Activated T-helper 1 cell treated with anti-CD3 and anti-CD28 coated beads, Interleukin-12 subunit alpha, Interleukin-12 subunit beta, Interleukin-2, Interleukin-4 antibody, amounts not matched to agents 30 ng/mL and 10 ng/mL and 1 ng/mL, durations not matched to agents 14 hours and 24 hours and 36 hours (primary cell): ENCODE measurements around the gene FMN1. TPM values are rescaled to one million over a fixed set of nuclear protein-coding genes. Genes with fewer than 3 reads are reported as not detected.
A peak's percentile ranks its signal among the peaks of the same experiment; 100 is the strongest.

Experiments used
- DNase-seq: peaks from one replicate; pipeline ENCODE4 v3.0.0; 2021; ENCODE audit warnings: low spot score
- H3K27ac Mint-ChIP-seq: one replicate; pipeline ENCODE4 v1.8.0; 2021; ENCODE audit warnings: mild to moderate bottlenecking, mixed read lengths
- H3K27me3 Mint-ChIP-seq: one replicate; pipeline ENCODE4 v1.8.0; 2022; ENCODE audit warnings: mild to moderate bottlenecking, moderate library complexity, mixed read lengths; ENCODE audit not compliant: insufficient read depth
- H3K36me3 Mint-ChIP-seq: one replicate; pipeline ENCODE4 v1.8.0; 2021; ENCODE audit warnings: low read depth, mixed read lengths
- H3K4me1 Mint-ChIP-seq: one replicate; pipeline ENCODE4 v1.8.0; 2021; ENCODE audit warnings: low read depth, mixed read lengths
- H3K4me3 Mint-ChIP-seq: one replicate; pipeline ENCODE4 v1.8.0; 2021; ENCODE audit warnings: mild to moderate bottlenecking, moderate library complexity, mixed read lengths
- H3K9me3 Mint-ChIP-seq: one replicate; pipeline ENCODE4 v1.8.0; 2021; ENCODE audit warnings: mixed read lengths
- intact Hi-C: fragments of 100-400 bp; cut with micrococcal nuclease; formaldehyde crosslinking; loops from one replicate; pipeline ENCODE4 v1.15.1; 2024
- total RNA-seq: library from RNA; stranded (reverse); gene quantifications from 2 replicates; pipeline ENCODE4 v1.2.3, GENCODE V29; 2022

Gene FMN1
- total RNA-seq, 1 donor from 2014 or later = 0.03 TPM

GRCh38 chr15:33125894-33126537 is 68.5 kb downstream of the FMN1 start:
- peak overlapping the region; percentile 14 for H3K27ac Mint-ChIP-seq
- H3K36me3 Mint-ChIP-seq = no peaks in the 10 kb centered on the region
- H3K4me3 Mint-ChIP-seq = no peak overlapping the region
- peaks cover 13% of the 10 kb centered on the region for H3K4me1 Mint-ChIP-seq
- no peaks in the 10 kb centered on the region for H3K9me3 Mint-ChIP-seq
- DNase-seq = no peak
- intact Hi-C loops = no loop called here
- no peaks in the 10 kb centered on the region for H3K27me3 Mint-ChIP-seq

- DNase-seq = no peak
- H3K36me3 Mint-ChIP-seq = no peaks in the 10 kb centered on the region
- H3K9me3 Mint-ChIP-seq = no peaks in the 10 kb centered on the region
- H3K27ac Mint-ChIP-seq = no peak overlapping the region
- intact Hi-C loops = no loop called here
- H3K4me1 Mint-ChIP-seq = peaks cover 13% of the 10 kb centered on the region
- H3K27me3 Mint-ChIP-seq = no peaks in the 10 kb centered on the region
- H3K4me3 Mint-ChIP-seq = no peak overlapping the region
Measured at GRCh38 chr15:33124811-33125210, 69.7 kb downstream of the FMN1 start.

DNA sequence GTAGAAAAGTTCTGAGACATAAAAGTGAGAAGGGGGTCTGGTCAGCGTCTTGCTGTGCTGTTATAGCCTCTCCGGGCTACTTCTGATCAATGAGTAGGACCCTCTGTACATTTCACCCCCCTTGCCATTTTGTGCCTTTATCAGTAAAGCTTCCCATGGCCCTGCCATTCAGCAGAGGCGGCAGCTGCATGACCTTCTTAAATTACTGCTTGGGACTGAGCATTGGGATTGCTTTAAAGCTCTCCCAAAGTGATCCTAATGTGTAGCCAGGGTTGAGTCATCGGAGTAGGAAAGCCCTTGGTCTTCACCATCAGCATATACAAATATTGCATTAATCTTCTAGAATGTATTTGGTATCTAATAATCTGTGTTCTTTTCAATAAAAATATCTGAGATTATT is 70.2 kb downstream of the FMN1 start:
- Mint-ChIP-seq H3K4me3 (no peak overlapping the region), H3K9me3 (no peaks in the 10 kb centered on the region), H3K36me3 (no peaks in the 10 kb centered on the region), H3K27me3 (no peaks in the 10 kb centered on the region), H3K4me1 (peaks cover 13% of the 10 kb centered on the region), H3K27ac (no peak overlapping the region)
- intact Hi-C loops = no loop called here
- no peak for DNase-seq

DNA sequence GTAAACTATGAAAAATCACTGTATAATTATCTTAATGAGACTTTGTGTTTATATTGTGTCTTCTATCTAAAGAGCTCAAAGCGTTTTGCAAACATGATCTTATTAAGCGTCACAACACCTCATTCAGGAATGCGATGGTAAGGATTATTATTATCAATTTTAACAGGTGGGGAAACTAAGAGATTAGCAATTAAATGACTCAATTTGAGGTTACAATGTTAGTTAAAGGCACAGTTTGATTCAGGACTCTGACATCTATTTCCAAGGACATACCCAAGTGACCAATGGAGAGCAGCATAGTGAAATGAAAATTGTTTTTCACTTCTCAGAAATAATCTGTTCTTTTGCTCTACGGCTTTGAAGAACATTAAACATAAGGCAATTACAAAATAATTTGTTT is 74.6 kb downstream of the FMN1 start:
- intact Hi-C loops = no loop called here
- Mint-ChIP-seq H3K27ac (no peak overlapping the region), H3K4me3 (no peak overlapping the region)

DNA sequence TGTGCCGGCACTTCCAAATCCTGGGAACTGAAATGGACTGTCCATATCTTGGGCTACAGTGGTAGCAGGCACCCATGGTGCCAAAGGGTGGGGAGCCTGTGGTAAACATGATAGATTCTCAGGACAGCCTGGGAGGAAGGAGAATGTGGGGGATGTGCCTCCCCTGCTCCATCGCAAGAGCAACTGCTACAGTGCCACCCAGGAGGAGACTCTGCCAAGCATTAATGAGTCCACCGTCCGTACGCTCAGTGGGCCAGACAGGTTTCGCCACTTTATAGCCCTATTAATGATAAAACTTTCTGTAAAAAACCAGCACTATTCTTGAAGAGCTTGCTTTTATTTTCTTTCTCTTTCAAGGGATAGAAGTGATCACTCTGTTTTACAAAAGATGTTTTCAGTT is 75.2 kb downstream of the FMN1 start:
- intact Hi-C loops = no loop called here
- Mint-ChIP-seq H3K4me1 (no peaks in the 10 kb centered on the region), H3K27me3 (peaks cover 1% of the 10 kb centered on the region), H3K36me3 (no peaks in the 10 kb centered on the region), H3K4me3 (no peak overlapping the region), H3K27ac (no peak overlapping the region), H3K9me3 (no peaks in the 10 kb centered on the region)
- DNase-seq = no peak

More for the DNA sequence above, 74.6 kb downstream of the FMN1 start:
- no peaks in the 10 kb centered on the region for H3K9me3 Mint-ChIP-seq
- no peak for DNase-seq
- H3K36me3 Mint-ChIP-seq = no peaks in the 10 kb centered on the region
- peaks cover 1% of the 10 kb centered on the region for H3K27me3 Mint-ChIP-seq
- no peaks in the 10 kb centered on the region for H3K4me1 Mint-ChIP-seq

DNA sequence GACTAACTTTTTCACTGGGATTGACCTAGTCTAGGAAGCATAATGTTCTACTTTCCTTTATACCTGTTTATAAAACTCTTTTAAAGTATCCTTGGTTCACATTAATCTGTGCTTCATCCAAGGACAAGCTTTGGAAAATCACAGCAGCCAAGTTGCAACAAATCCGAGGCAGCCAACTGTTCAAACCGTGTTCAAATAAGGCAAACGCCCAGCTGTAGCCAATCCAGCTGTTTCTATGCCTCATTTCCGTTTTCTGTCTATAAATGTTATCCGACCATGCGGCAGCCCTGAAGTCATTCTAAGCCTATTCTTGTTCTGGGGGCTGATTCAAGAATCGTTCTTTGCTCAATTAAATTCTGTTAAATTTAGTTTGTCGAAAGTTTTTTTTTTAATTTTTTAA is 78.3 kb downstream of the FMN1 start:
- intact Hi-C loops = no loop called here
- no peak overlapping the region for H3K27ac Mint-ChIP-seq
- peaks cover 1% of the 10 kb centered on the region for H3K27me3 Mint-ChIP-seq
- H3K36me3 Mint-ChIP-seq = no peaks in the 10 kb centered on the region
- H3K4me3 Mint-ChIP-seq = no peak overlapping the region
- no peaks in the 10 kb centered on the region for H3K9me3 Mint-ChIP-seq
- no peaks in the 10 kb centered on the region for H3K4me1 Mint-ChIP-seq
- no peak for DNase-seq

DNA sequence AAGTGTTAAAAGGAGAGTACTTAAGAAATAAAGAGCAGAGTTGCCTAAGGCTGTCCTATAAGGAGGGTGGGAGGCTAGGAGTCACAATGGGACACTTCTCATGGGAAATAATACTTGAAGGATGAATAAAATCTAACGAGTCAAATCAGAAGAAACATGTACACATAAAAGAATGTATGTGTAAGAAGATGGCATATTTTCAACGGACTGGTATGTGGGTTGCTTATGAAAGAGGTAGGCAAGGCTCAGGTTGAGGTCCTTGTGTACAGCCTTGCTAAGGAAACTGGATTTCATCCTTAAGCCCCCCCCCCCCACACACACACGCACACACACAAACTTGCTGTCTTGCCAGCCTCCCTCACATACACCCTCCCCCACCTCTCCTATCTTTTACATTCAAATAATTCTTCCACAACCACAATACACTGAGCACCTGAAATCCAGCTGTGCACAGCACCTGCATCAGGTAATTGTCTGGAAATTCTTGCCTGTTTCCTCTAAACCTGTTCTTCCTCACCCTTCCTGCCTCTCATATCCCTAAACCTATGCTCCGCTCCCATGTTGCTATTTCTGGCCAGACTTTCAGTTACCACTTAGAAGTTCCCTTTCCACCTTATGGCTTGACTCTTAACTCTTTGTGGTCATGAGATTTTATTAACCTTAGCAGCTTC is 79.2 kb downstream of the FMN1 start:
- Mint-ChIP-seq H3K4me3 (no peak overlapping the region), H3K27me3 (peaks cover 1% of the 10 kb centered on the region), H3K27ac (no peak overlapping the region), H3K9me3 (no peaks in the 10 kb centered on the region), H3K4me1 (no peaks in the 10 kb centered on the region), H3K36me3 (no peaks in the 10 kb centered on the region)
- DNase-seq = no peak
- intact Hi-C loops = no loop called here

DNA sequence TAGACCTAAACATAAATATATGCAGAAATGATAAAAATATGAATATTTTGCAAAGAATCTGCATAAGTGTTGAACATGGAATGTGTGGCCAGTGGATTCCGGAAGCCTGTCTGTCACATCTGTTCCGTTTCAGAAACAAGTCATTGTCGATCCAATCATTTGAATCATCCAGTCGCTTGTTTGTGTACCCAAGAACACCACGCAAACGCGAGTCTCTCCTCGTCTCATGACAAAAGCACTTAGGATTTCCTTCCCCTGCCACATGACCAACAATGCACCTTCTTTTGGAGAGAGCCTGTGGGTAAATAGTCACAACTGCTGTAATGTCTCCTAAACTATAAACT is 80.2 kb downstream of the FMN1 start:
- intact Hi-C loops = no loop called here
- H3K4me3 Mint-ChIP-seq = no peak overlapping the region
- H3K27ac Mint-ChIP-seq = no peak overlapping the region
- H3K9me3 Mint-ChIP-seq = no peaks in the 10 kb centered on the region
- H3K27me3 Mint-ChIP-seq = peaks cover 1% of the 10 kb centered on the region
- no peak for DNase-seq
- no peaks in the 10 kb centered on the region for H3K36me3 Mint-ChIP-seq
- H3K4me1 Mint-ChIP-seq = no peaks in the 10 kb centered on the region

GRCh38 chr15:33113666-33114373 is 80.7 kb downstream of the FMN1 start:
- Mint-ChIP-seq H3K4me1 (no peaks in the 10 kb centered on the region), H3K36me3 (no peaks in the 10 kb centered on the region), H3K27ac (no peak overlapping the region), H3K4me3 (no peak overlapping the region), H3K27me3 (peaks cover 2% of the 10 kb centered on the region), H3K9me3 (peaks cover 1% of the 10 kb centered on the region)
- intact Hi-C loops = no loop called here
- DNase-seq = no peak

DNA sequence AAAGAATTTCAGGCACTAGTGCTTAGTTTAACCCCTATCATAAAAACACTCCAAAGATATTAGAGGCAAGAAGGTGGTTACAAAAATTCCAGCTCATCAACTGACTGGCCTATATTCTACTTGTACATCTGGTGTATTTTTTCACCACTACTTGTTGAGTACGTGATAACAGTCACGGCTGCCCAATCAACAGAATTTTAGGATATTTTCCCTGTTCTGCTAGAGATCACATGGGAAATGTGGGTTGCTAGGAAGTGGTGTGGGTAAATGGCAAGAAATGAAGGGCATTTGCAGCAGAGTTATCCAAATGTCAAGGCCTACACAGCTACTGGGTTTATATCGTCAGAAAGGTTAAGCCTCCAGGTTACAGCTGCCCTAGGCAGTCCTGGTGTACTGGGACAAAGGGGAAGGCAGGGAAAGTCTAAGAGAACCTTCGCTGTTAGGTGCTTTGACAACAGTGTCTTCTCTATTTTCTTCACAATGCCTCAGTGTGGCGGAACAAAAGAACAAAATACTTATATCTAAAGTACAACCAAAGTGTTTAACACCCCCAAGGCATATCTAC is 81.9 kb downstream of the FMN1 start:
- H3K4me3 Mint-ChIP-seq = no peak overlapping the region
- no peaks in the 10 kb centered on the region for H3K36me3 Mint-ChIP-seq
- H3K27me3 Mint-ChIP-seq = peaks cover 3% of the 10 kb centered on the region
- H3K4me1 Mint-ChIP-seq = no peaks in the 10 kb centered on the region
- no peak overlapping the region for H3K27ac Mint-ChIP-seq
- intact Hi-C loops = no loop called here
- H3K9me3 Mint-ChIP-seq = peaks cover 4% of the 10 kb centered on the region
- DNase-seq = no peak

DNA sequence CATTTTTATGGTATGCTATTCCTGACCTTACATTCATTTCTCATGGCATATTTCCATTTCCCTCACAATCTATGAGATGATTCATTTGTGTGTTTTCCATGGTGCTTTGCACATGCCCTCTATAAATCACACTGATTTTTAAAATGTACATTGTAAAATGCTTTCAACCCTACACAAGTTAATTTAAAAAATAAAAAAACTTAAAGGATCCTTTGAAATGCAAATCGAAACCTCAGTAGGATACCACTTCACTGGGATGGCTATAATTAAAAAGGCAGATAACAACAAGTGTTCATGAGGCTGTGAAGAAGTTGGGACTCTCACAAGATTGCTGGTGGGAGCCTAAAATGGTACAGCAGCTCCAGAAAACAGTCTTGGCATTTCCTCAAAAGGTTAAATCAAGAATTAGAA is 83.5 kb downstream of the FMN1 start:
- Mint-ChIP-seq H3K9me3 (peaks cover 4% of the 10 kb centered on the region), H3K36me3 (no peaks in the 10 kb centered on the region), H3K27ac (no peak overlapping the region), H3K27me3 (peaks cover 9% of the 10 kb centered on the region), H3K4me3 (no peak overlapping the region), H3K4me1 (no peaks in the 10 kb centered on the region)
- no peak for DNase-seq
- intact Hi-C loops = no loop called here

- peaks cover 9% of the 10 kb centered on the region for H3K27me3 Mint-ChIP-seq
- intact Hi-C loops = no loop called here
- no peaks in the 10 kb centered on the region for H3K36me3 Mint-ChIP-seq
- no peak for DNase-seq
- H3K4me3 Mint-ChIP-seq = no peak overlapping the region
- H3K9me3 Mint-ChIP-seq = peaks cover 4% of the 10 kb centered on the region
- peaks cover 4% of the 10 kb centered on the region for H3K4me1 Mint-ChIP-seq
- H3K27ac Mint-ChIP-seq = no peak overlapping the region
Measured at GRCh38 chr15:33109345-33109744, 85.2 kb downstream of the FMN1 start.

DNA sequence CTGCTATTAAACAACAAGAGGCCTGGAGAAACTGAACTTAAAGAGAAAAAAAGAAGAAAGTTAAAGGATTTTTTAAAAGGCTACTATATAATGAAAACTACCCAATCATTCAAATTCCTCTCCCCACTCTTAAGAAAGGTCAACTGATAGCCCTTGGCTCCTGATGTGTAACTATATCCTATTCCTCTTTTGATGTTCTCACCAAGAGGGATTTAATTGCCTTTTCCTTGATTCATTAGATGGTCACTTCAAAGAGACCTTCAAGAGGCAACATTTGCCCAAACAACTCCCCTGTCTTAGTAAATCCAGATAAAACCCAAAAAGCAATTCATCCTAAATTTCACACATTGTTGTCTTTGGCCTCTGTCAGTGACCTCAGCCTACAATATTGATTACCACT is 86.0 kb downstream of the FMN1 start:
- Mint-ChIP-seq H3K4me1 (peaks cover 5% of the 10 kb centered on the region), H3K27ac (no peak overlapping the region), H3K9me3 (peaks cover 4% of the 10 kb centered on the region), H3K4me3 (no peak overlapping the region), H3K27me3 (peaks cover 9% of the 10 kb centered on the region), H3K36me3 (no peaks in the 10 kb centered on the region)
- intact Hi-C loops = no loop called here
- DNase-seq = no peak
